ENCODE measurements around the gene ADAMTS17. TPM values are rescaled to one million over a fixed set of nuclear protein-coding genes. Genes with fewer than 3 reads are reported as not detected.
"Not testable (repeated sequence)": the region's sequence is repeated elsewhere in the genome, so short reads cannot be mapped to it uniquely, and the experiment has no call there.

The ADAMTS17 gene
- total RNA-seq, 1 experiment from 2014 or later, result 7.7 TPM

GRCh38 chr15:100075229-100075628 is 266.5 kb downstream of the ADAMTS17 start:
- no peak for TF ChIP-seq CTCF (IDR thresholded peaks at IDR 0.05; ENCODE audit: unreplicated experiment)
- no peaks in the 10 kb centered on the region for H3K9me3 Mint-ChIP-seq (ENCODE audit: unreplicated experiment)
- H3K4me3 Mint-ChIP-seq (ENCODE audit: unreplicated experiment), result no peak overlapping the region
- peaks cover 6% of the 10 kb centered on the region for H3K36me3 Mint-ChIP-seq (ENCODE audit: insufficient read depth, unreplicated experiment)
- intact Hi-C loops (cut with micrococcal nuclease), result no loop called here
- ChIA-PET POLR2A (interaction anchor here (1.0 kb wide), 1 partner anchor 12 kb away, joined by 3 read pairs; no protein-coding TSS in a partner anchor), CTCF (interaction anchor here (0.7 kb wide), 1 partner anchor 115 kb away, joined by 3 read pairs; no protein-coding TSS in a partner anchor)
- H3K27me3 Mint-ChIP-seq (ENCODE audit: insufficient read depth, unreplicated experiment), result no peaks in the 10 kb centered on the region
- peaks cover 26% of the 10 kb centered on the region for H3K4me1 Mint-ChIP-seq (ENCODE audit: insufficient read depth, unreplicated experiment)
- BruUV-seq (replicated peaks), result no TSS peak
- H3K27ac Mint-ChIP-seq (ENCODE audit: low read depth, unreplicated experiment), result no peak overlapping the region
- DNase-seq (ENCODE audit: unreplicated experiment), result no peak

GRCh38 chr15:100073982-100074381 is 267.8 kb downstream of the ADAMTS17 start:
- H3K36me3 Mint-ChIP-seq (ENCODE audit: insufficient read depth, unreplicated experiment), result peaks cover 6% of the 10 kb centered on the region
- TF ChIP-seq CTCF (IDR thresholded peaks at IDR 0.05; ENCODE audit: unreplicated experiment), result no peak
- DNase-seq (ENCODE audit: unreplicated experiment), result peak; percentile 25
- H3K27me3 Mint-ChIP-seq (ENCODE audit: insufficient read depth, unreplicated experiment), result no peaks in the 10 kb centered on the region
- H3K27ac Mint-ChIP-seq (ENCODE audit: low read depth, unreplicated experiment), result no peak overlapping the region
- H3K4me3 Mint-ChIP-seq (ENCODE audit: unreplicated experiment), result no peak overlapping the region
- no TSS peak for BruUV-seq (replicated peaks)
- H3K4me1 Mint-ChIP-seq (ENCODE audit: insufficient read depth, unreplicated experiment), result peaks cover 20% of the 10 kb centered on the region
- ChIA-PET CTCF (no interaction called here), POLR2A (interaction anchor here (0.6 kb wide), 1 partner anchor 1082 kb away, joined by 3 read pairs; no protein-coding TSS in a partner anchor)
- intact Hi-C loops (cut with micrococcal nuclease), result no loop called here
- H3K9me3 Mint-ChIP-seq (ENCODE audit: unreplicated experiment), result peaks cover 3% of the 10 kb centered on the region

GRCh38 chr15:100066521-100067280 is 275.1 kb downstream of the ADAMTS17 start:
- H3K27me3 Mint-ChIP-seq (ENCODE audit: insufficient read depth, unreplicated experiment); H3K4me1 Mint-ChIP-seq (ENCODE audit: insufficient read depth, unreplicated experiment); BruUV-seq (replicated peaks); H3K27ac Mint-ChIP-seq (ENCODE audit: low read depth, unreplicated experiment); H3K4me3 Mint-ChIP-seq (ENCODE audit: unreplicated experiment); H3K36me3 Mint-ChIP-seq (ENCODE audit: insufficient read depth, unreplicated experiment); DNase-seq (ENCODE audit: unreplicated experiment); CTCF ChIA-PET; H3K9me3 Mint-ChIP-seq (ENCODE audit: unreplicated experiment); intact Hi-C loops (cut with micrococcal nuclease): not testable (repeated sequence)
- POLR2A ChIA-PET, result interaction anchor here (0.6 to 0.8 kb wide), 2 partner anchors 9 to 621 kb away, joined by 3 read pairs; no protein-coding TSS in a partner anchor

- peaks cover 9% of the 10 kb centered on the region for H3K4me1 Mint-ChIP-seq (ENCODE audit: insufficient read depth, unreplicated experiment)
Observed at GRCh38 chr15:100061944-100062343, 279.8 kb downstream of the ADAMTS17 start.

More at GRCh38 chr15:100061944-100062343, 279.8 kb downstream of the ADAMTS17 start:
- Mint-ChIP-seq H3K36me3 (ENCODE audit: insufficient read depth, unreplicated experiment) (no peaks in the 10 kb centered on the region), H3K27me3 (ENCODE audit: insufficient read depth, unreplicated experiment) (no peaks in the 10 kb centered on the region), H3K9me3 (ENCODE audit: unreplicated experiment) (no peaks in the 10 kb centered on the region), H3K4me3 (ENCODE audit: unreplicated experiment) (no peak overlapping the region), H3K27ac (ENCODE audit: low read depth, unreplicated experiment) (no peak overlapping the region)
- TF ChIP-seq CTCF (IDR thresholded peaks at IDR 0.05; ENCODE audit: unreplicated experiment), result no peak
- no peak for DNase-seq (ENCODE audit: unreplicated experiment)
- ChIA-PET POLR2A (interaction anchor here (1.6 kb wide), 1 partner anchor 14 kb away, joined by 3 read pairs; no protein-coding TSS in a partner anchor), CTCF (no interaction called here)
- BruUV-seq (replicated peaks), result no TSS peak
- intact Hi-C loops (cut with micrococcal nuclease), result no loop called here

Data from MCF 10A (cell line).